ENCODE data around the gene TLR5. TPM values are rescaled to one million over a fixed set of nuclear protein-coding genes. Genes with fewer than 3 reads are reported as not detected.

Gene TLR5
- total and polyA plus RNA-seq, 2 of the 4 experiments (the other 2 are of a cell fraction): 0.09 to 0.18 TPM

GRCh38 chr1:223079498-223079897 lies 63.5 kb downstream of the TLR5 start:
- BruUV-seq (replicated peaks): no TSS peak
- no peak for ATAC-seq (ENCODE audit: low read depth)
- intact Hi-C loops (cut with micrococcal nuclease): loop anchor here (10.0 kb wide), 1 partner anchor 165 kb away; no protein-coding TSS in a partner anchor

More at GRCh38 chr1:223079498-223079897, 63.5 kb downstream of the TLR5 start:
- no peak for DNase-seq
- H2AFZ ChIP-seq (replicated peaks; ENCODE audit: low read length, poor library complexity): no peak overlapping the region
- H3K56ac ChIP-seq (ENCODE audit: extremely low read depth, insufficient read depth, low read length): no peak overlapping the region
- H2BK120ac ChIP-seq (ENCODE audit: low read depth, low read length): no peak overlapping the region
- CTCF ChIA-PET: no interaction called here
- H3K18ac ChIP-seq (ENCODE audit: low read depth, low read length): no peak overlapping the region
- no peaks in the 10 kb centered on the region for H3K36me3 ChIP-seq (ENCODE audit: control insufficient read depth, insufficient read depth, low read length)
- H2AK9ac ChIP-seq (replicated peaks; ENCODE audit: low read depth, low read length, poor library complexity): no peak overlapping the region
- H2BK20ac ChIP-seq (ENCODE audit: low read depth, low read length): no peak overlapping the region
- in situ Hi-C loops (cut with MboI; ENCODE audit: low sequenced_read_pairs) (no loop called here), dilution Hi-C loops (cut with HindIII; ENCODE audit: low sequenced_read_pairs, unreplicated experiment) (loop anchor here (25.0 kb wide), 1 partner anchor 292 kb away; no protein-coding TSS in a partner anchor)
- no peak overlapping the region for H4K5ac ChIP-seq (ENCODE audit: low read depth, low read length)
- H3K4me2 ChIP-seq (ENCODE audit: low read depth, low read length): no peak overlapping the region
- H3K23ac ChIP-seq (ENCODE audit: low read depth, low read length): no peak overlapping the region
- H2BK15ac ChIP-seq (ENCODE audit: low read depth, low read length): no peak overlapping the region
- H3K9me1 ChIP-seq (ENCODE audit: insufficient read depth, low read length): no peaks in the 10 kb centered on the region
- H2BK5ac ChIP-seq (ENCODE audit: low read depth, low read length, poor library complexity, severe bottlenecking): no peak overlapping the region
- H3K27me3 ChIP-seq (ENCODE audit: control insufficient read depth, insufficient read depth, low read length): peaks cover 41% of the 10 kb centered on the region
- no peak overlapping the region for H3K4me3 ChIP-seq (ENCODE audit: insufficient read depth, low read depth, low read length)
- no peak overlapping the region for H2AK5ac ChIP-seq (ENCODE audit: low read depth, low read length)
- TF ChIP-seq MXI1 (IDR thresholded peaks at IDR 0.05; ENCODE audit: borderline replicate concordance, low read depth, low read length): no peak
- no peak for TF ChIP-seq NFE2L2 (IDR thresholded peaks at IDR 0.05; ENCODE audit: low read depth, low read length)
- no peaks in the 10 kb centered on the region for H3K79me1 ChIP-seq (ENCODE audit: low read depth in 1 of 2, low read length in 2 of 2)
- no peaks in the 10 kb centered on the region for H3K4me1 ChIP-seq (ENCODE audit: control insufficient read depth, insufficient read depth, low read length)
- no peaks in the 10 kb centered on the region for H3K9me3 ChIP-seq (ENCODE audit: control insufficient read depth, insufficient read depth, low read length)
- H3K27ac ChIP-seq (ENCODE audit: insufficient read depth, low read length): no peak overlapping the region
- H4K91ac ChIP-seq (ENCODE audit: insufficient read depth, low read depth, low read length): no peak overlapping the region
- H4K8ac ChIP-seq (ENCODE audit: low read depth in 2 of 2, low read length in 2 of 2): no peak overlapping the region
- WGBS, 2 experiments (ENCODE audit: extremely low coverage in 2 of 2, insufficient read length in 1 of 2): 100% methylated on average over 1 of the region's 7 CpGs; no CpG with 5 or more reads in 1 of the 2 experiments
- no peaks in the 10 kb centered on the region for H4K20me1 ChIP-seq (ENCODE audit: insufficient read depth, low read length)
- POLR2A ChIA-PET (ENCODE audit: unreplicated experiment): no interaction called here
- no peak overlapping the region for H3K4ac ChIP-seq (ENCODE audit: low read depth, low read length)
- H3K9ac ChIP-seq (ENCODE audit: low read depth, low read length): no peak overlapping the region
- no peak overlapping the region for H3K14ac ChIP-seq (replicated peaks; ENCODE audit: low read depth, low read length)
